PC-3 (cell line): ENCODE measurements around the gene KHDRBS2. TPM values are rescaled to one million over a fixed set of nuclear protein-coding genes. Genes with fewer than 3 reads are reported as not detected.

ENCODE experiments used
- ATAC-seq: fragments of 200-7000 bp; cut with Tn5 transposase; 2 replicates; pipeline ENCODE4 v1.9.1; 2020; ENCODE audit warnings: mild to moderate bottlenecking, moderate library complexity
- BruUV-seq: library from RNA; stranded (reverse); fragments of 400-500 nt; replicated peaks from 2 replicates; lab custom pipeline; 2021; lab: Mats Ljungman, UMichigan
- CTCF ChIA-PET: fragments of 300-600 bp; sonication (Branson Sonifier 250); formaldehyde crosslinking; loops from one replicate; lab custom pipeline; 2022; ENCODE audit warnings: antibody characterized with exemption; lab: Charles Lee
- POLR2A ChIA-PET: fragments of 300-600 bp; sonication (Branson Sonifier 250); formaldehyde crosslinking; loops from one replicate; lab custom pipeline; 2022; ENCODE audit warnings: antibody characterized with exemption; ENCODE audit not compliant: unreplicated experiment; lab: Charles Lee
- DNase-seq: peaks from one replicate; pipeline ENCODE4 v3.0.0-alpha.2; 2015
- H2AFZ ChIP-seq: fragments of 300-600 bp; sonication (generic); 2 replicates; pipeline ENCODE4 v1.6.0; 2016; ENCODE audit warnings: antibody characterized with exemption, low read length
- H3F3A ChIP-seq: fragments of 300-600 bp; sonication (generic); one replicate; pipeline ENCODE4 v1.6.0; 2017; ENCODE audit warnings: antibody characterized with exemption, low read length, control low read depth, mild to moderate bottlenecking; ENCODE audit not compliant: unreplicated experiment
- H3K27ac ChIP-seq: fragments of 300-600 bp; sonication (generic); 2 replicates; pipeline ENCODE4 v1.5.1; 2016; ENCODE audit warnings: mild to moderate bottlenecking, low read length
- H3K27me3 ChIP-seq: fragments of 300-600 bp; sonication (generic); 2 replicates; pipeline ENCODE4 v1.6.1; 2016; ENCODE audit warnings: low read length, mixed read lengths
- H3K36me3 ChIP-seq: fragments of 300-600 bp; sonication (generic); 2 replicates; pipeline ENCODE4 v1.6.1; 2016; ENCODE audit warnings: low read depth, mixed run types, low read length, mixed read lengths
- H3K4me1 ChIP-seq: fragments of 300-600 bp; sonication (generic); 2 replicates; pipeline ENCODE4 v1.5.1; 2016; ENCODE audit warnings: low read length; ENCODE audit not compliant: insufficient read depth
- H3K4me2 ChIP-seq: fragments of 300-600 bp; sonication (generic); 2 replicates; pipeline ENCODE4 v1.6.0; 2016; ENCODE audit warnings: low read length
- H3K4me3 ChIP-seq: fragments of 300-600 bp; sonication (generic); 2 replicates; pipeline ENCODE4 v1.5.1; 2016; ENCODE audit warnings: mild to moderate bottlenecking, low read length, mixed read lengths
- H3K79me2 ChIP-seq: fragments of 300-600 bp; sonication (generic); 2 replicates; pipeline ENCODE4 v1.6.1; 2017; ENCODE audit warnings: low read length, mixed read lengths
- H3K9ac ChIP-seq: fragments of 300-600 bp; sonication (generic); 2 replicates; pipeline ENCODE4 v1.6.0; 2016; ENCODE audit warnings: mild to moderate bottlenecking, low read length
- H3K9me2 ChIP-seq: fragments of 300-600 bp; sonication (generic); replicated peaks from 2 replicates; pipeline ENCODE4 v1.6.1; 2016; ENCODE audit warnings: mixed run types, low read length, mixed read lengths
- H3K9me3 ChIP-seq: fragments of 300-600 bp; sonication (generic); 2 replicates; pipeline ENCODE4 v1.6.1; 2016; ENCODE audit warnings: low read length, mixed read lengths
- H4K20me1 ChIP-seq: fragments of 300-600 bp; sonication (generic); 2 replicates; pipeline ENCODE4 v1.6.1; 2016; ENCODE audit warnings: low read length, mixed read lengths
- EZH2 ChIP-seq: fragments of 300-600 bp; sonication (generic); IDR thresholded peaks from one replicate; pipeline ENCODE4 v1.6.1; 2017; ENCODE audit warnings: antibody characterized with exemption, mild to moderate bottlenecking, low read length; ENCODE audit not compliant: unreplicated experiment
- EZH2phosphoT487 ChIP-seq: fragments of 300-600 bp; sonication (generic); IDR thresholded peaks from 2 replicates; pipeline ENCODE4 v1.6.1; 2018; ENCODE audit warnings: mild to moderate bottlenecking, antibody characterized with exemption, low read length, borderline replicate concordance
- intact Hi-C: fragments of 100-400 bp; cut with micrococcal nuclease; formaldehyde crosslinking; loops from 2 replicates; pipeline ENCODE4 v1.9.0; 2023
- total RNA-seq: library from RNA; depleted of rRNA; stranded (reverse); fragments of >200 nt; gene quantifications from 2 replicates; pipeline ENCODE4 v1.2.3, GENCODE V29; 2014
- TF ChIP-seq, protein P1 (sequence below): fragments of 300-600 bp; sonication (generic); conservative IDR thresholded peaks from 2 replicates; pipeline ENCODE4 v1.5.1; 2017; ENCODE audit warnings: antibody characterized with exemption, low read depth, mild to moderate bottlenecking, low read length

KHDRBS2 gene
- total RNA-seq, 1 experiment from 2014 or later, result not detected

DNA sequence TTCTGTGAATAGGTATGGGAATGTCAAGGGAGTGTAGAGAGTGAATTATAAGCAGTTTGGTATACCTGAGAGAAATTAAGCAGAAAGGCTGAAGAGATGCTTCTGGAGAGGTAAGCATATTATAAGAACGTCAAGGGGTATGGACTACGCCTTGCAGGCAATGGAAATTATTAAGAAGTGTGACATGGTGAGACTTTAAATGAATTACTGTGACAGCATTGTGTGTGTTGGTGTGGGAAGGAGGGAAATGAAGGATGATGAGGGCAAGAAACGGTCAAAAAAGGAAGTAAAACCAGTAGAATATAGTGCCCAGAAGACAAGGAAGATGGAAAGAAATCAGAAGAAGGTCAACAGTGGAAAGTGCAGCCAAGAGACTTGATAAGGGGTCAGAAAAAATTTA, 5.9 kb downstream of the KHDRBS2 start:
- Histone ChIP-seq H4K20me1 (no peaks in the 10 kb centered on the region), H3K27ac (no peak overlapping the region), H3K4me1 (no peaks in the 10 kb centered on the region), H3K36me3 (no peaks in the 10 kb centered on the region), H3K4me2 (no peak overlapping the region), H2AFZ (no peak overlapping the region), H3K9me2 (no peaks in the 10 kb centered on the region), H3K9me3 (no peaks in the 10 kb centered on the region), H3K9ac (no peak overlapping the region), H3K79me2 (no peaks in the 10 kb centered on the region), H3K4me3 (no peak overlapping the region), H3K27me3 (no peaks in the 10 kb centered on the region), H3F3A (no peaks in the 10 kb centered on the region)
- no peak for TF ChIP-seq EZH2
- no peak for TF ChIP-seq EZH2phosphoT487
- TF ChIP-seq, protein P1, sequence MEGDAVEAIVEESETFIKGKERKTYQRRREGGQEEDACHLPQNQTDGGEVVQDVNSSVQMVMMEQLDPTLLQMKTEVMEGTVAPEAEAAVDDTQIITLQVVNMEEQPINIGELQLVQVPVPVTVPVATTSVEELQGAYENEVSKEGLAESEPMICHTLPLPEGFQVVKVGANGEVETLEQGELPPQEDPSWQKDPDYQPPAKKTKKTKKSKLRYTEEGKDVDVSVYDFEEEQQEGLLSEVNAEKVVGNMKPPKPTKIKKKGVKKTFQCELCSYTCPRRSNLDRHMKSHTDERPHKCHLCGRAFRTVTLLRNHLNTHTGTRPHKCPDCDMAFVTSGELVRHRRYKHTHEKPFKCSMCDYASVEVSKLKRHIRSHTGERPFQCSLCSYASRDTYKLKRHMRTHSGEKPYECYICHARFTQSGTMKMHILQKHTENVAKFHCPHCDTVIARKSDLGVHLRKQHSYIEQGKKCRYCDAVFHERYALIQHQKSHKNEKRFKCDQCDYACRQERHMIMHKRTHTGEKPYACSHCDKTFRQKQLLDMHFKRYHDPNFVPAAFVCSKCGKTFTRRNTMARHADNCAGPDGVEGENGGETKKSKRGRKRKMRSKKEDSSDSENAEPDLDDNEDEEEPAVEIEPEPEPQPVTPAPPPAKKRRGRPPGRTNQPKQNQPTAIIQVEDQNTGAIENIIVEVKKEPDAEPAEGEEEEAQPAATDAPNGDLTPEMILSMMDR, result no peak
- CTCF ChIA-PET, result no interaction called here
- DNase-seq, result no peak
- POLR2A ChIA-PET, result no interaction called here
- intact Hi-C loops, result loop anchor here (10.0 kb wide), 1 partner anchor 475 kb away; no protein-coding TSS in a partner anchor
- no peak for ATAC-seq
- no TSS peak for BruUV-seq

- Histone ChIP-seq H3F3A (no peaks in the 10 kb centered on the region), H3K4me3 (no peak overlapping the region), H4K20me1 (no peaks in the 10 kb centered on the region), H3K27me3 (no peaks in the 10 kb centered on the region), H3K9me3 (no peaks in the 10 kb centered on the region), H3K36me3 (no peaks in the 10 kb centered on the region), H2AFZ (no peak overlapping the region), H3K79me2 (no peaks in the 10 kb centered on the region), H3K4me1 (no peaks in the 10 kb centered on the region), H3K4me2 (no peak overlapping the region), H3K9me2 (no peaks in the 10 kb centered on the region), H3K9ac (no peak overlapping the region), H3K27ac (no peak overlapping the region)
- CTCF ChIA-PET, result no interaction called here
- POLR2A ChIA-PET, result no interaction called here
- BruUV-seq, result no TSS peak
- no peak for ATAC-seq
- TF ChIP-seq EZH2 (no peak), EZH2phosphoT487 (no peak)
- TF ChIP-seq, protein P1, result no peak
- intact Hi-C loops, result no loop called here
- peak; percentile 2 for DNase-seq
Observed at GRCh38 chr6:62272114-62272513, 13.9 kb downstream of the KHDRBS2 start.

DNA sequence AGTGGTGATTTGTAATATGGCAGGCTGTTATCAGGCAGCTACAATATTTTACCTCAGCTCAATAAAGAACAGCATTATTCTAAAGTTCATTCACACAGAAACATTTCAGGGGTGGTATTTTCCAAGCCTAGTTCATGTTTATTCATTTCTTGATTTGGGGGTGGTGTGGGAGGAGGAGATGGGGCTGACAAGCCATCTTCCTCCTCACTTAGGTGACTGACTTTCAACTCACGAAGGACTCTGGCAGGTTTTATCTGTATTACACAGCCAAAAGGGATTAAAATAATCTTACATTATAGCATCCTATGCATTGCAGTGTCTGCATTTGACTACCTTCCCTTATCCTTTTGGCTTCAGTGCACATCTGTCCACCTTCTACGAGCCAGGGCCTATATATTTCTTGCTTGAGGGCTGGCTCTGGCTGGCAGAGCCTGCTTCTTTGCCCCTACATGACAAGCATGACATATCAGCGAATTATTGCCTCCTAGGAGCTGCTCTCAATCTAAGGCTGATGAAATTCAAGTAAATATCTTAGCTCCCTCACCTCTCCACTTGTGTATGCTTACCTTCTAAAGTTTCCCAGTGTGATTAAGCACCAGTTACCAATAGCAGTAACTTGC, 20.0 kb downstream of the KHDRBS2 start:
- ATAC-seq (no peak), DNase-seq (no peak)
- no peaks in the 10 kb centered on the region for H3K36me3 ChIP-seq
- no peaks in the 10 kb centered on the region for H4K20me1 ChIP-seq
- TF ChIP-seq EZH2phosphoT487 (no peak), EZH2 (no peak)
- TF ChIP-seq, protein P1, result no peak
- ChIA-PET CTCF (no interaction called here), POLR2A (no interaction called here)
- BruUV-seq, result no TSS peak
- no peaks in the 10 kb centered on the region for H3K9me3 ChIP-seq
- intact Hi-C loops, result no loop called here
- H3K9ac ChIP-seq, result no peak overlapping the region
- no peaks in the 10 kb centered on the region for H3K27me3 ChIP-seq
- no peaks in the 10 kb centered on the region for H3K79me2 ChIP-seq
- H3F3A ChIP-seq, result no peaks in the 10 kb centered on the region
- no peak overlapping the region for H2AFZ ChIP-seq
- H3K4me3 ChIP-seq, result no peak overlapping the region
- H3K4me2 ChIP-seq, result no peak overlapping the region
- H3K9me2 ChIP-seq, result no peaks in the 10 kb centered on the region
- no peak overlapping the region for H3K27ac ChIP-seq
- no peaks in the 10 kb centered on the region for H3K4me1 ChIP-seq
